IMR-90 (cell line): ENCODE measurements around the gene CHPT1. TPM values are rescaled to one million over a fixed set of nuclear protein-coding genes. Genes with fewer than 3 reads are reported as not detected.

Experiments
- ATAC-seq: fragments of 200-7000 bp; cut with Tn5 transposase; 2 replicates; pipeline ENCODE4 v1.9.1; 2020; ENCODE audit warnings: low read depth, mild to moderate bottlenecking, moderate library complexity
- BruUV-seq: library from RNA; stranded (reverse); fragments of 400-500 nt; replicated peaks from 2 replicates; lab custom pipeline; 2021; lab: Mats Ljungman, UMichigan
- CTCF ChIA-PET: fragments of 300-600 bp; formaldehyde crosslinking; extraction: SDS; loops from one replicate; lab custom pipeline; 2021; ENCODE audit warnings: antibody characterized with exemption; lab: Yijun Ruan, JAX
- POLR2A ChIA-PET: fragments of 300-600 bp; sonication (Branson Sonifier 250); formaldehyde crosslinking; loops from one replicate; lab custom pipeline; 2022; ENCODE audit warnings: antibody characterized with exemption; ENCODE audit not compliant: unreplicated experiment; lab: Charles Lee
- DNase-seq: peaks from one replicate; pipeline ENCODE4 v3.0.0; 2013
- H2AFZ ChIP-seq: replicated peaks from 2 replicates; pipeline ENCODE3; 2013; ENCODE audit warnings: low read length, mild to moderate bottlenecking; ENCODE audit not compliant: poor library complexity
- H2AK5ac ChIP-seq: 2 replicates; pipeline ENCODE4 v1.6.1; 2013; ENCODE audit warnings: low read depth, low read length, inconsistent platforms
- H2AK9ac ChIP-seq: replicated peaks from 2 replicates; pipeline ENCODE3; 2013; ENCODE audit warnings: mild to moderate bottlenecking, low read depth, low read length, moderate library complexity; ENCODE audit not compliant: poor library complexity
- H2BK120ac ChIP-seq: 2 replicates; pipeline ENCODE4 v1.6.1; 2013; ENCODE audit warnings: low read depth, low read length, inconsistent platforms
- H2BK15ac ChIP-seq: 3 replicates; pipeline ENCODE4 v1.6.1; 2013; ENCODE audit warnings: low read depth, low read length, inconsistent platforms
- H2BK20ac ChIP-seq: 2 replicates; pipeline ENCODE4 v1.6.1; 2013; ENCODE audit warnings: low read depth, mild to moderate bottlenecking, inconsistent platforms, low read length, moderate library complexity
- H2BK5ac ChIP-seq: 2 replicates; pipeline ENCODE4 v1.6.1; 2013; ENCODE audit warnings: mild to moderate bottlenecking, low read depth, low read length, inconsistent platforms; ENCODE audit not compliant: poor library complexity, severe bottlenecking
- H3K14ac ChIP-seq: replicated peaks from 2 replicates; pipeline ENCODE4 v1.6.1; 2013; ENCODE audit warnings: low read depth, low read length, inconsistent platforms
- H3K18ac ChIP-seq: 2 replicates; pipeline ENCODE4 v1.6.1; 2013; ENCODE audit warnings: low read depth, low read length, control low read depth
- H3K23ac ChIP-seq: 2 replicates; pipeline ENCODE4 v1.6.1; 2013; ENCODE audit warnings: low read depth, low read length, inconsistent platforms
- H3K27ac ChIP-seq: 2 replicates; pipeline ENCODE4 v1.5.1; 2013; ENCODE audit warnings: mild to moderate bottlenecking, control low read depth, low read length; ENCODE audit not compliant: insufficient read depth
- H3K27me3 ChIP-seq: 2 replicates; pipeline ENCODE4 v1.6.1; 2013; ENCODE audit warnings: low read length; ENCODE audit not compliant: control insufficient read depth, insufficient read depth
- H3K36me3 ChIP-seq: 2 replicates; pipeline ENCODE4 v1.6.1; 2013; ENCODE audit warnings: low read length, mixed read lengths; ENCODE audit not compliant: control insufficient read depth, insufficient read depth
- H3K4ac ChIP-seq: 2 replicates; pipeline ENCODE4 v1.6.1; 2013; ENCODE audit warnings: low read depth, low read length, inconsistent platforms
- H3K4me1 ChIP-seq: 2 replicates; pipeline ENCODE4 v1.6.1; 2013; ENCODE audit warnings: low read length, mixed read lengths; ENCODE audit not compliant: control insufficient read depth, insufficient read depth
- H3K4me2 ChIP-seq: 2 replicates; pipeline ENCODE4 v1.6.1; 2013; ENCODE audit warnings: low read depth, mild to moderate bottlenecking, control low read depth, low read length, moderate library complexity
- H3K4me3 ChIP-seq: 2 replicates; pipeline ENCODE4 v1.5.1; 2013; ENCODE audit warnings: low read depth, mild to moderate bottlenecking, control low read depth, low read length, moderate library complexity; ENCODE audit not compliant: insufficient read depth
- H3K56ac ChIP-seq: 2 replicates; pipeline ENCODE4 v1.6.1; 2013; ENCODE audit warnings: low read length, inconsistent platforms; ENCODE audit not compliant: insufficient read depth; ENCODE audit errors: extremely low read depth
- H3K79me1 ChIP-seq, 2 experiments: 2 replicates each; pipeline ENCODE4 v1.6.1; 2013; ENCODE audit warnings: low read length in 2 of 2, inconsistent platforms in 1 of 2, low read depth in 1 of 2
- H3K9ac ChIP-seq: 2 replicates; pipeline ENCODE4 v1.6.1; 2013; ENCODE audit warnings: low read depth, low read length, control low read depth
- H3K9me1 ChIP-seq: 2 replicates; pipeline ENCODE4 v1.6.1; 2013; ENCODE audit warnings: low read length, inconsistent platforms; ENCODE audit not compliant: insufficient read depth
- H3K9me3 ChIP-seq: 2 replicates; pipeline ENCODE4 v1.6.1; 2013; ENCODE audit warnings: low read length; ENCODE audit not compliant: control insufficient read depth, insufficient read depth
- H4K20me1 ChIP-seq: 2 replicates; pipeline ENCODE4 v1.6.1; 2013; ENCODE audit warnings: low read length, inconsistent platforms; ENCODE audit not compliant: insufficient read depth
- H4K5ac ChIP-seq: 2 replicates; pipeline ENCODE4 v1.6.1; 2013; ENCODE audit warnings: mild to moderate bottlenecking, low read depth, low read length, control low read depth
- H4K8ac ChIP-seq, 2 experiments: 2 replicates each; pipeline ENCODE4 v1.6.1; 2013; ENCODE audit warnings: low read depth in 2 of 2, low read length in 2 of 2, control low read depth in 1 of 2, inconsistent platforms in 1 of 2
- H4K91ac ChIP-seq: 2 replicates; pipeline ENCODE4 v1.6.1; 2013; ENCODE audit warnings: low read depth, low read length, inconsistent platforms; ENCODE audit not compliant: insufficient read depth
- CEBPB ChIP-seq: IDR thresholded peaks from 2 replicates; pipeline ENCODE4 v1.6.1; 2012; ENCODE audit warnings: low read depth, low read length, improper control_type of control experiment
- CHD1 ChIP-seq: IDR thresholded peaks from 2 replicates; pipeline ENCODE4 v1.6.1; 2012; ENCODE audit warnings: low read depth, low read length, improper control_type of control experiment
- CTCF ChIP-seq: conservative IDR thresholded peaks from 2 replicates; pipeline ENCODE4 v1.5.1; 2012; ENCODE audit warnings: mild to moderate bottlenecking, low read depth, low read length, improper control_type of control experiment
- MAFK ChIP-seq: IDR thresholded peaks from 2 replicates; pipeline ENCODE4 v1.6.1; 2012; ENCODE audit warnings: low read depth, low read length, improper control_type of control experiment
- MAZ ChIP-seq: IDR thresholded peaks from 2 replicates; pipeline ENCODE4 v1.6.1; 2012; ENCODE audit warnings: low read depth, mild to moderate bottlenecking, low read length, improper control_type of control experiment, moderate library complexity, borderline replicate concordance
- NFE2L2 ChIP-seq: fragments of 150-350 bp; IDR thresholded peaks from 2 replicates; pipeline ENCODE4 v1.6.1; 2016; ENCODE audit warnings: low read depth, mild to moderate bottlenecking, low read length
- POLR2A ChIP-seq: IDR thresholded peaks from 2 replicates; pipeline ENCODE4 v1.6.1; 2012; ENCODE audit warnings: mild to moderate bottlenecking, low read depth, low read length
- RAD21 ChIP-seq: IDR thresholded peaks from 2 replicates; pipeline ENCODE4 v1.6.1; 2012; ENCODE audit warnings: low read length, improper control_type of control experiment
- RCOR1 ChIP-seq: IDR thresholded peaks from 2 replicates; pipeline ENCODE4 v1.6.1; 2012; ENCODE audit warnings: mild to moderate bottlenecking, low read length, improper control_type of control experiment; ENCODE audit not compliant: insufficient replicate concordance
- SMC3 ChIP-seq: fragments of 150-350 bp; IDR thresholded peaks from 2 replicates; pipeline ENCODE4 v1.6.1; 2016; ENCODE audit warnings: low read depth, mild to moderate bottlenecking, antibody characterized with exemption, low read length, moderate library complexity
- USF2 ChIP-seq: fragments of 150-350 bp; IDR thresholded peaks from 2 replicates; pipeline ENCODE4 v1.6.1; 2017; ENCODE audit warnings: mild to moderate bottlenecking, antibody characterized with exemption, low read length, low read depth
- WGBS, 2 experiments: methylation state at CpG; one replicate each; pipeline versions ENCODE4 v1.1.5 to v1.1.7; 2013; ENCODE audit warnings: missing lambda C conversion rate in 2 of 2; ENCODE audit not compliant: insufficient read length in 1 of 2; ENCODE audit errors: extremely low coverage in 2 of 2; 5-methylcytosine and 5-hydroxymethylcytosine counted together
- dilution Hi-C: fragments of 300-500 bp; cut with HindIII; formaldehyde crosslinking; loops from one replicate; pipeline ENCODE4 v1.14.3; 2018; ENCODE audit warnings: low sequenced_read_pairs; ENCODE audit not compliant: unreplicated experiment
- in situ Hi-C: fragments of 300-500 bp; cut with MboI; formaldehyde crosslinking; loops from 3 replicates; pipeline ENCODE4 v1.14.3; 2019; ENCODE audit warnings: low sequenced_read_pairs, inconsistent platforms, mixed read lengths
- intact Hi-C: fragments of 100-400 bp; cut with micrococcal nuclease; formaldehyde crosslinking; loops from 2 replicates; pipeline ENCODE4 v1.10.0; 2022
- polyA plus RNA-seq, 3 experiments: library from polyadenylated mRNA; depleted of rRNA; stranded (reverse); fragments of >200 nt; gene quantifications; 2 replicates each; pipeline ENCODE4 v1.2.3, GENCODE V29; 2012; ENCODE audit warnings: low replicate concordance in 1 of 3
- total RNA-seq: library from RNA; depleted of rRNA; stranded (reverse); fragments of >200 nt; gene quantifications from 2 replicates; pipeline ENCODE4 v1.2.3, GENCODE V29; 2012

Gene CHPT1
- total and polyA plus RNA-seq, 2 of the 4 experiments (the other 2 are of a cell fraction): 8.1 to 11.7 TPM

GRCh38 chr12:101675555-101675954 is 21.9 kb upstream of the CHPT1 start:
- DNase-seq: no peak
- Histone ChIP-seq H2AK9ac (no peak overlapping the region), H3K27ac (no peak overlapping the region), H3K4ac (no peak overlapping the region), H3K9ac (no peak overlapping the region), H2AFZ (no peak overlapping the region), H2BK5ac (no peak overlapping the region), H2AK5ac (no peak overlapping the region), H4K8ac (no peak overlapping the region), H3K56ac (no peak overlapping the region), H2BK20ac (no peak overlapping the region), H4K91ac (no peak overlapping the region), H3K9me3 (no peaks in the 10 kb centered on the region), H3K27me3 (peaks cover 5% of the 10 kb centered on the region), H3K4me1 (no peaks in the 10 kb centered on the region), H3K14ac (no peak overlapping the region), H3K9me1 (no peaks in the 10 kb centered on the region), H4K20me1 (no peaks in the 10 kb centered on the region), H3K79me1 (no peaks in the 10 kb centered on the region), H3K23ac (no peak overlapping the region), H3K4me2 (no peak overlapping the region), H3K4me3 (no peak overlapping the region), H3K36me3 (no peaks in the 10 kb centered on the region), H4K5ac (no peak overlapping the region), H2BK120ac (no peak overlapping the region), H3K18ac (no peak overlapping the region), H2BK15ac (no peak overlapping the region)
- in situ Hi-C loops (no loop called here), intact Hi-C loops (no loop called here), dilution Hi-C loops (no loop called here)
- ChIA-PET POLR2A (no interaction called here), CTCF (no interaction called here)
- no CpG with 5 or more reads among the region's 2 CpGs for WGBS, 2 experiments
- no TSS peak for BruUV-seq
- TF ChIP-seq RCOR1 (no peak), CHD1 (no peak), CEBPB (no peak), RAD21 (no peak), CTCF (no peak), POLR2A (no peak), MAZ (no peak), MAFK (no peak), NFE2L2 (no peak), USF2 (no peak), SMC3 (no peak)
- no peak for ATAC-seq
